ENCODE results near the gene MEGF9.

DNA sequence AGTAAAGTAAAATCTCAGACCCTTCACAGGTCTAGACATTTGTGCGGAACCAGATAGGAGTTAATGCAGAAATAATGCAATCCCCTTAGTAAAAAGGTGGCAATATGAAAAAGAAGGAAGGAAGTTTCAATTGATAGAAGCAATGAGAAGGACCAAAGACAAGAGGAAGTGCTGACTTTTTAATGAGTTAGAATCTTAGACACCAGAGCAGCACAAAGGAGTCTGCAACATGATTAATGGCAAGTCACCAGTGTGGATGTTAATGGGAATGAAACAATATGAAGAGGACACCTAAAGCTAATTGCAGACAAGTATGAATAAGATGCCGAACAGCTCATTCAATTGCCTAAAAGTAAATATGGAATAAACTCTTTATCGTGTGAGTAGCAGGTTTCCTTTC, 50.9 kb downstream of the MEGF9 start:
- TF ChIP-seq, protein P1, sequence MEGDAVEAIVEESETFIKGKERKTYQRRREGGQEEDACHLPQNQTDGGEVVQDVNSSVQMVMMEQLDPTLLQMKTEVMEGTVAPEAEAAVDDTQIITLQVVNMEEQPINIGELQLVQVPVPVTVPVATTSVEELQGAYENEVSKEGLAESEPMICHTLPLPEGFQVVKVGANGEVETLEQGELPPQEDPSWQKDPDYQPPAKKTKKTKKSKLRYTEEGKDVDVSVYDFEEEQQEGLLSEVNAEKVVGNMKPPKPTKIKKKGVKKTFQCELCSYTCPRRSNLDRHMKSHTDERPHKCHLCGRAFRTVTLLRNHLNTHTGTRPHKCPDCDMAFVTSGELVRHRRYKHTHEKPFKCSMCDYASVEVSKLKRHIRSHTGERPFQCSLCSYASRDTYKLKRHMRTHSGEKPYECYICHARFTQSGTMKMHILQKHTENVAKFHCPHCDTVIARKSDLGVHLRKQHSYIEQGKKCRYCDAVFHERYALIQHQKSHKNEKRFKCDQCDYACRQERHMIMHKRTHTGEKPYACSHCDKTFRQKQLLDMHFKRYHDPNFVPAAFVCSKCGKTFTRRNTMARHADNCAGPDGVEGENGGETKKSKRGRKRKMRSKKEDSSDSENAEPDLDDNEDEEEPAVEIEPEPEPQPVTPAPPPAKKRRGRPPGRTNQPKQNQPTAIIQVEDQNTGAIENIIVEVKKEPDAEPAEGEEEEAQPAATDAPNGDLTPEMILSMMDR (conservative IDR thresholded peaks at IDR 0.05 in 1 of 2, IDR thresholded peaks at IDR 0.05 in 1 of 2; ENCODE audit: extremely low read depth in 1 of 2, insufficient read depth in 1 of 2, low read depth in 1 of 2, low read length in 2 of 2), result no peak
- TF ChIP-seq EZH2 (IDR thresholded peaks at IDR 0.05; ENCODE audit: borderline replicate concordance, low read length), result no peak
